Activated CD8-positive, alpha-beta T cell treated with anti-CD3 and anti-CD28 coated beads, Interleukin-2, amount 10 ng/mL, durations not matched to agents 7 days and 5 days (primary cell): ENCODE measurements around the gene RPLP2. TPM values are rescaled to one million over a fixed set of nuclear protein-coding genes. Genes with fewer than 3 reads are reported as not detected.

Experiments
- ATAC-seq: fragments of 150-1000 bp; cut with Tn5 transposase; one replicate; pipeline ENCODE4 v1.10.0; 2021; ENCODE audit warnings: moderate library complexity
- CTCF ChIA-PET: fragments of 350-600 bp; sonication (Branson Sonifier 250); formaldehyde crosslinking; loops from one replicate; lab custom pipeline; 2021; ENCODE audit warnings: antibody characterized with exemption; lab: Charles Lee
- POLR2A ChIA-PET: fragments of 350-600 bp; sonication (Branson Sonifier 250); formaldehyde crosslinking; loops from one replicate; lab custom pipeline; 2021; ENCODE audit warnings: antibody characterized with exemption; lab: Charles Lee
- DNase-seq: peaks from one replicate; pipeline ENCODE4 v3.0.0-alpha.2; 2020
- H3K27ac Mint-ChIP-seq: one replicate; pipeline ENCODE4 v1.8.0; 2021; ENCODE audit warnings: mild to moderate bottlenecking, mixed read lengths
- H3K27me3 Mint-ChIP-seq: one replicate; pipeline ENCODE4 v1.8.0; 2021; ENCODE audit warnings: low read depth, mixed read lengths
- H3K36me3 Mint-ChIP-seq: one replicate; pipeline ENCODE4 v1.8.0; 2021; ENCODE audit warnings: low read depth, mixed read lengths
- H3K4me1 Mint-ChIP-seq: one replicate; pipeline ENCODE4 v1.8.0; 2021; ENCODE audit warnings: low read depth, mixed read lengths
- H3K4me3 Mint-ChIP-seq: one replicate; pipeline ENCODE4 v1.8.0; 2021; ENCODE audit warnings: mild to moderate bottlenecking, mixed read lengths
- H3K9me3 Mint-ChIP-seq: one replicate; pipeline ENCODE4 v1.8.0; 2022; ENCODE audit warnings: mixed read lengths; ENCODE audit not compliant: insufficient read depth
- total RNA-seq, 2 experiments: library from RNA; stranded (reverse); gene quantifications; one replicate each; pipeline ENCODE4 v1.2.3, GENCODE V29; 2021

RPLP2 gene
- total RNA-seq, 2 experiments from 2014 or later = 2,268 to 2,338 TPM

DNA sequence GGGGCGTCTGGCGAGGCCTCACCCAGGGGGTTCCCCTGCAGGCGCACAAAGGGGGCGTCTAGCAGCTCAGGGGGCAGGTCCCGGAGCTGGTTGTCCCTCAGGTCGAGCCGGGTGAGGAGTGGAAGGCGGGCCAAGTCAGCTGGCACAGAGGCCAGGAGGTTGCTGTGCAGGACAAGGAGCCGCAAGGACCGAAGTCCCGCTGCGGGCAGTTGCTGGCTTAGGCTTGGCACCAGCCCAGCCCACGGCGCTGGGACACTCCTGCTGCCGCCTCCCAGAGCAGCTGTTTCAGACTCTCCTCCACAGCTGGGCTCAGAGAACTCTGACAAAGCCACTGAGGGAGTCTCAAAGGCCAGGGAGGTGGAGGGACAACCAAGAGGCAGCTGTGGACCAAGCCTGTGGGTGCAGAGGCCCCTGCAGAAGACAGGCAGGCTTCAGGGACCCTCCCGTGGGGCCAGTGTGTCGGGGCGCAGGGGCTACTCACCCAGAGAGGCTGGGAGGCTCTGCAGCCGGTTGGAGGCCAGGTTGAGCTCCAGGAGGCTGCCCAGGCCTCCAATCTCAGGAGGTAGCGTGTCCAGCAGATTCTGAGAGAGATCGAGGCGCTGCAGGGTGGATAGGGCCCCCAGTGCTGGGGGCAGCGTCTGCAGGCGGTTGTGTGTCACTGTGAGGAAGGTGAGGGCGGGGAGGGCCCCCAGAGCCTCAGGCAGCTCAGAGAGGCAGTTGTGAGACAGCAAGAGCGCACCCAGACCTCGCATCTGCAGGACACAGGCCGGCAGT lies 6.9 kb upstream of the RPLP2 start:
- Mint-ChIP-seq H3K4me1 (peaks cover 22% of the 10 kb centered on the region), H3K27me3 (no peaks in the 10 kb centered on the region), H3K9me3 (no peaks in the 10 kb centered on the region), H3K27ac (no peak overlapping the region), H3K4me3 (peak overlapping the region; percentile 82), H3K36me3 (peaks cover 16% of the 10 kb centered on the region)
- DNase-seq (no peak), ATAC-seq (no peak)
- POLR2A ChIA-PET = interaction anchor here (1.4 kb wide), 1 partner anchor 11 kb away, joined by 3 read pairs; no protein-coding TSS in a partner anchor
- CTCF ChIA-PET = interaction anchor here (0.6 to 2.2 kb wide), 2 partner anchors 17 to 90 kb away, joined by 3 to 4 read pairs; no protein-coding TSS in a partner anchor

DNA sequence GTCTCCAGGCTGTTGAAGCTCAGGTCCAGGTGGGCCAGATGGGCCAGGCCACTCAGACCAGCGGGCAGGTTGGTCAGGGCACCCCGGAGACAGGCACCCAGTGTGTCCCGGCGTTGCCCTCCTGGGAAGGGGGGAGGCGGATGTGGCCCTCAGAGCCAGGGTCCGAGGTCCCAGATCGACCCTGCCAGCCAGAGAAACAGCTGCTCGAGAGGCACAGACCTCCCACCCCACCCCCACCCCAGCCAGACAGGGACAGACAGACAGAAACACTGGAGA lies 6.4 kb upstream of the RPLP2 start:
- Mint-ChIP-seq H3K27me3 (no peaks in the 10 kb centered on the region), H3K4me3 (peak overlapping the region; percentile 82), H3K27ac (no peak overlapping the region), H3K9me3 (no peaks in the 10 kb centered on the region), H3K4me1 (peaks cover 26% of the 10 kb centered on the region), H3K36me3 (peaks cover 18% of the 10 kb centered on the region)
- DNase-seq = no peak
- ChIA-PET POLR2A (interaction anchor here (1.4 kb wide), 1 partner anchor 12 kb away, joined by 3 read pairs; no protein-coding TSS in a partner anchor), CTCF (interaction anchor here (2.2 kb wide), 1 partner anchor 16 kb away, joined by 4 read pairs; no protein-coding TSS in a partner anchor)
- ATAC-seq = no peak

DNA sequence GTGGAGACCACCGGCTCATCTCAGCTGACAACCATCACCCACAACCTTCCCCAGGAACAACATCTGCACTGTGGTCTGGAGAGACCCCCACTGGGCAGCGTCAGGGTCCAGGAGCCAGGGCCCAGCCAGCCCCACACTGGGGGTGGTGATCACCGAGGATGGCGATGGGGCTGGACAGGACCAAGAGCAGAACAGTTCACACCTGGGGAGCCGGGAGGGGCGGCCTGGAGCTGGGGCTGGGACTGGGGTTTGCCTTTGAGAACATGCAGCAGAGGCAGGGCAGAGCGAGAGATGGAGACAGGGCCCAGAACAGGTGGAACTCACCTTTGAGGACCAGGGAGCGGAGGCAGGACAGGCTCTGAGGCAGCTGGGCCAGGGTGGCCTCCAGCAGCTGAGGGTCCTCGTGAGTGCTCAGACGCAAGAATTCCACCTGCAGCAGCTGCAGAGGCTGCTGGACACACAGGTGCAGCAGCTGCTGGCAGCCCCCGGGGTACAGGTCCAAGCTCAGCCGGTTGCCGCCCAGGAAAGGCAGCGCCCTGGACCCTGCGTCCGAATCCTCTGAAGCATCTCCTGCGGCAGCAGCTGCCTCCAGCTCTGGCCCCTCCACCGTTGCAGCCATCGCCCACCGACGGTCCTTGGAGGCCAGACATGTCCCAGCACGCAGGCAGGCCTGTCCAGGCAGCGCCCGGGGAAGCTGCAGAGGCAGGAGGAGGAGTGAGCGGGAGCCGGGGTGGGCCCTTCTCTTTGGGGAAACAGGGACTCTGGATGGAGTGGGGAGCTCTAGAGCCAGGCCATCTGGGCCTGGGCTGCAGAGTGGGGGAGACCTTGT lies 5.8 kb upstream of the RPLP2 start:
- H3K4me3 Mint-ChIP-seq = peak overlapping the region; percentile 82
- no peaks in the 10 kb centered on the region for H3K27me3 Mint-ChIP-seq
- no peak for ATAC-seq
- H3K27ac Mint-ChIP-seq = peak overlapping the region; percentile 78
- H3K4me1 Mint-ChIP-seq = peaks cover 27% of the 10 kb centered on the region
- H3K36me3 Mint-ChIP-seq = peaks cover 20% of the 10 kb centered on the region
- CTCF ChIA-PET = interaction anchor here (2.2 kb wide), 1 partner anchor 15 kb away, joined by 4 read pairs; no protein-coding TSS in a partner anchor
- POLR2A ChIA-PET = interaction anchor here (0.8 to 2.4 kb wide), 5 partner anchors 12 to 47 kb away, joined by 3 to 9 read pairs (median 3); partner anchors contain the start of gene GATD1
- no peak for DNase-seq
- H3K9me3 Mint-ChIP-seq = no peaks in the 10 kb centered on the region

DNA sequence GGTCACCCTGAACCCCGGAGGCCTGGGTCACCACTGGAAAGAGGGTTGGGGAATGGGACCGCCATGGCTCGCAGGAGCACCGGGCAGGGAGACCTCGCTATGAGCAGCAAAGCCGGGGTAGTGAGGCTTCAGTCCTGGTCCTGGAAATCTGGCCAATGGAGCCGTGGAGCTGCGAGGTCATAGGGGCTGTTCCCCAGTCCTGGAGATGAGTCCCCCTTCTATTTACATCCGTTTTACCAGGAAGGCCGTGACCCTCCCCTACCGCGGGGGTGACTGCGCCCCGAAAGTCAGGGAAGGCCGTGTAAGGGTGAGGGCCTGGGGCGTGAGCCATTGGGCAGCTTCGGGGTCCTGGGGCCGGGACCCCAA lies 5.2 kb upstream of the RPLP2 start:
- Mint-ChIP-seq H3K27me3 (no peaks in the 10 kb centered on the region), H3K9me3 (no peaks in the 10 kb centered on the region), H3K36me3 (peaks cover 18% of the 10 kb centered on the region), H3K4me1 (peaks cover 27% of the 10 kb centered on the region), H3K27ac (peak overlapping the region; percentile 78), H3K4me3 (peak overlapping the region; percentile 82)
- no peak for ATAC-seq
- ChIA-PET CTCF (interaction anchor here (2.2 kb wide), 1 partner anchor 15 kb away, joined by 4 read pairs; no protein-coding TSS in a partner anchor), POLR2A (interaction anchor here (0.8 to 2.4 kb wide), 4 partner anchors 15 to 48 kb away, joined by 3 to 9 read pairs (median 4); partner anchors contain the start of gene GATD1)
- DNase-seq = no peak

DNA sequence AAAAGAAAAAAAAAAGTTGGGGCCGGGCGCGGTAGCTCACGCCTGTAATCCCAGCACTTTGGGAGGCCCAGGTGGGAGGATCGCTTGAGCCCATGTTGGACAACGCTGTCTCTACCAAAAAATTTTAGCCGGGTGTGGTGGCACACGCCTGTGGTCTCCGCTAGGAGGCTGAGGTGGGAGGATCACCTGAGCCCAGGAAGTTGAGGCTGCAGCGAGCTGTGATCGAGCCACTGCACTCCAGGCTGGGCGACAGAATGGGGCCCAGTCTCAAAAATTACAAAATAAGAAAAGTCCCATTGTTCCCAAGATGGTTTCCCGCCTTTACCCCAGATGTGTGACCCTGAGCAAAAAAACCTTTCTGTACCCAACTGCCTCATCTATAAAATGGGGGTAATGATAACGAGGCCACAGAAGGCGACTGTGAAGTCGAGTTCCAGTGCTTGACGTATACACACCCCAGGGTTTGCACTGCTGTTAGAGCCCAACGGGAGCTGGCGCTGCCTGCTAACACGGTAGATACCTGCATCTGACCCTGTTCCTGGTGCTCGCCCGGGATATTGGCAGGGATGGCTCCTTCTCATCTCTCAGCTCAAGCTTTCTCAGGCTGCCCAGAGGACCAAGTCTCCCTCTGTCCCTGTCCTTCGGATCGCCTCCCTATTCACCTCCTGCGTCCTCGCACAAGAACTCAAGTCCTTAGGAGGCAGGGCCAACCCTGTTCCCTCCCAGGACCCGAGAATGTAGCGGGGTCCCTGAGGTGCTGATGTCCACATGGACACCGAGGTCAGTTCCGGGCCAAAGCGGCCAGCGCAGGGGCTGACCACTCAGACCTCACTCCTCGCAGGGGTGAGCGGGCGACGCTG lies 1.1 kb upstream of the RPLP2 start:
- Mint-ChIP-seq H3K9me3 (no peaks in the 10 kb centered on the region), H3K36me3 (peaks cover 39% of the 10 kb centered on the region), H3K4me1 (peaks cover 48% of the 10 kb centered on the region), H3K4me3 (peak overlapping the region; percentile 93), H3K27ac (peak overlapping the region; percentile 97), H3K27me3 (no peaks in the 10 kb centered on the region)
- POLR2A ChIA-PET = interaction anchor here (0.6 to 2.3 kb wide), 8 partner anchors 10 to 228 kb away, joined by 3 to 27 read pairs (median 6); partner anchors contain the start of genes PNPLA2 and TSPAN4
- ATAC-seq (no peak), DNase-seq (peak; percentile 56)
- CTCF ChIA-PET = interaction anchor here (0.5 to 1.9 kb wide), 5 partner anchors 11 to 230 kb away, joined by 3 to 5 read pairs (median 3); partner anchors contain the start of genes CD151 and TSPAN4

DNA sequence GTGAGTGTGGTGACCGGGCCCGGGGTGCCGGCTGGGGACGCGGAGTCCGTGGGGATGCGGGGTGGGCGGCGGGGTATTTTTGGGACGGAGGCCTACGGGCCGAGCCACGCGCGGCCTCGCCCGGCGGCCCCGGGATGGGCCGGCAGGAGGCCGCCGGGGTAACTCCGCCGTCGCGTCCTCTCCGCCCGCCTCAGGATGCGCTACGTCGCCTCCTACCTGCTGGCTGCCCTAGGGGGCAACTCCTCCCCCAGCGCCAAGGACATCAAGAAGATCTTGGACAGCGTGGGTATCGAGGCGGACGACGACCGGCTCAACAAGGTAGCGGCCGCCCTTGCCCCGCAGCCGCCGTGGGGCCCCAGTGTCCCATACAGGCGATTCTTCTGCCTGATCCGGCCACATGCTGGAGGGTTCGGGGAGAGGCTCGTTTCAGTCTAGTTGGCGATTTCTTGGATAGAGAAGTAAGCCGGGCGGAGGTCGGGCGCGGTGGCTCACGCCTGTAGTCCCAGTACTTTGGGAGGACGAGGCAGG lies 337 bp downstream of the RPLP2 start:
- Mint-ChIP-seq H3K4me3 (peak overlapping the region; percentile 93), H3K4me1 (peaks cover 45% of the 10 kb centered on the region), H3K36me3 (peaks cover 39% of the 10 kb centered on the region), H3K27ac (peak overlapping the region; percentile 97), H3K27me3 (no peaks in the 10 kb centered on the region), H3K9me3 (no peaks in the 10 kb centered on the region)
- CTCF ChIA-PET = interaction anchor here (1.0 to 1.5 kb wide), 2 partner anchors 10 to 22 kb away, joined by 3 read pairs; partner anchors contain the start of gene CD151
- POLR2A ChIA-PET = interaction anchor here (0.7 to 2.3 kb wide), 8 partner anchors 10 to 84 kb away, joined by 3 to 27 read pairs (median 6); partner anchors contain the start of genes PNPLA2 and TSPAN4
- DNase-seq (no peak), ATAC-seq (peak; percentile 8)

DNA sequence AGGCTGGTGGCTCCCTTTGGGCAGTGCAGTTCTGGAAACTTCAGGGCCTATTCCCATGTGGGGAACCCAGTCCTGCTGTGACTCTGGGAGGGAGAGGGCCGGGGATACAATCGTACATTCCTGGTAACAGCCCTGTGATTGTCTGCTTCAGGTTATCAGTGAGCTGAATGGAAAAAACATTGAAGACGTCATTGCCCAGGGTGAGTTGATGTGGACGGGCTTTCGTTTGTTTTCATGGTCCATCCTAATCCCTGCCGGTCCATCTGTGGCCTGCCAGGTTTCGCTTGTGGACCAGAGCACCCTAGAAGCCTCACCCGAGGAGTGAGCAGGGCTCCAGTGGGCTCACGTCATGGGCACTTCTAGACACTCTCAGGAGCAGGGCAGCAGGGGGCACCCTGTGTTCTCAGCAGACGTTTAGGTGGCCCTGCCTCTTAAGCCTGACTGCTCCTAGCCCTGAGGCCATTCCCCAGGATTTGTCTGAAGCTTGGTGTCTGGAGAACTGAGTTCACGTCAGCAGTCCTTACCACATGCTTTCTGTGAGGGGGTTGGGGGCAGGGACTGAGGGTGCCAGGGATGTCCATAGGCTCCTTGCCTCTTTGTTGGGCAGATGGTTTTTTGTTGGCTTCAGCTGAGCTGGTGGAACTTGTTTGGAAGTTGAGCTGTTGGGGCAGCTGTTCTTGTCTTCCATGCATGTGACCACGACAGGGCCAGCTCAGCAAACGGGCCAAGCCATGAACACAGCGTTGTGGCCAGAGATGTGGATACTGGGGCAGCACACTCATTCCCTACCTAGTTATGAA lies 1.9 kb downstream of the RPLP2 start:
- ChIA-PET CTCF (interaction anchor here (1.8 kb wide), 1 partner anchor 8 kb away, joined by 6 read pairs; no protein-coding TSS in a partner anchor), POLR2A (no interaction called here)
- Mint-ChIP-seq H3K27me3 (no peaks in the 10 kb centered on the region), H3K9me3 (no peaks in the 10 kb centered on the region), H3K4me3 (peak overlapping the region; percentile 93), H3K36me3 (peaks cover 39% of the 10 kb centered on the region), H3K4me1 (peaks cover 42% of the 10 kb centered on the region), H3K27ac (peak overlapping the region; percentile 89)
- ATAC-seq (no peak), DNase-seq (no peak)

DNA sequence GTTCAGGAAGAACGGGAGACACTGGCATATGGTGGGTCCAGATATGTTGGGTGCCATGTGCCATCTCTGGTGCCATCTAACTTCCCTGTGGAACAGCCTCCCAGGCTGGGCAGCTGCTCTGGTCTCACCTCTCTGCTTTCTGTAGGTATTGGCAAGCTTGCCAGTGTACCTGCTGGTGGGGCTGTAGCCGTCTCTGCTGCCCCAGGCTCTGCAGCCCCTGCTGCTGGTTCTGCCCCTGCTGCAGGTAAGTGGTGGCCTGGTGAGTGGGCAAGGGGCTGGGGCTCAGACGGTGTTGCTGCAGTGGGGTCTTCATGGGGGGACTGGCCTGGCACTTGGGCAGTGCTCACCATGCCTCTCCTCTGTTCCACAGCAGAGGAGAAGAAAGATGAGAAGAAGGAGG lies 2.6 kb downstream of the RPLP2 start:
- POLR2A ChIA-PET = interaction anchor here (1.4 kb wide), 1 partner anchor 18 kb away, joined by 3 read pairs; no protein-coding TSS in a partner anchor
- ATAC-seq (no peak), DNase-seq (no peak)
- CTCF ChIA-PET = interaction anchor here (1.8 kb wide), 1 partner anchor 7 kb away, joined by 6 read pairs; no protein-coding TSS in a partner anchor
- H3K27ac Mint-ChIP-seq = peak overlapping the region; percentile 52
- H3K27me3 Mint-ChIP-seq = no peaks in the 10 kb centered on the region
- H3K9me3 Mint-ChIP-seq = no peaks in the 10 kb centered on the region
- H3K36me3 Mint-ChIP-seq = peaks cover 39% of the 10 kb centered on the region
- H3K4me1 Mint-ChIP-seq = peaks cover 42% of the 10 kb centered on the region
- H3K4me3 Mint-ChIP-seq = peak overlapping the region; percentile 28

DNA sequence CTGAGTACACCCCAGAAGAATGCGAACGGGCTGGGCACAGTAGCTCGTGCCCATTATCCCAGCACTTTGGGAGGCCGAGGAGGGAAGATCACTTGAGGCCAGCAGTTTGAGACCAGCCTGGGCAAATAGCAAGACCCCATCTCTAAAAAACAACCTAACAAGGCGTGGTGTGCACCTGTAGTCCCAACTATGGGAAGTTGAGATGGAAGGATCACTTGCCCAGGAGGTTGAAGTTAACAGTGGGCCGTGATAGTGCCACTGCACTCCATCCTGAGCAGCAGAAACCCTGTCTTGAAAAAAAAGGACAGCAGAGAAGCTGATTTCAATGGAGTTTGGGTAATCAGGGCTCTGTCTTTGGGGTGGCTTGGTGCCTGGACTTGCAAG lies 3.3 kb downstream of the RPLP2 start:
- no peak overlapping the region for H3K27ac Mint-ChIP-seq
- H3K27me3 Mint-ChIP-seq = no peaks in the 10 kb centered on the region
- ATAC-seq (no peak), DNase-seq (no peak)
- H3K4me3 Mint-ChIP-seq = no peak overlapping the region
- no peaks in the 10 kb centered on the region for H3K9me3 Mint-ChIP-seq
- peaks cover 36% of the 10 kb centered on the region for H3K36me3 Mint-ChIP-seq
- peaks cover 36% of the 10 kb centered on the region for H3K4me1 Mint-ChIP-seq
- CTCF ChIA-PET = no interaction called here
- POLR2A ChIA-PET = interaction anchor here (1.4 kb wide), 1 partner anchor 17 kb away, joined by 3 read pairs; no protein-coding TSS in a partner anchor
